Measurements from ENCODE around the gene ABCD2.
"Not testable (repeated sequence)": the region's sequence is repeated elsewhere in the genome, so short reads cannot be mapped to it uniquely, and the experiment has no call there.

Gene ABCD2

GRCh38 chr12:39619660-39620433 is at the start of gene ABCD2:
TSS of gene ABCD2 (minus strand) at chr12:39619803. CDS start at chr12:39619615, 188 bp downstream.
- peak; percentile 59 for DNase-seq

- no peak for DNase-seq
These were observed 40.5 kb upstream of the ABCD2 start for GRCh38 chr12:39660101-39660500.

GRCh38 chr12:39647383-39647782 is 27.8 kb upstream of the ABCD2 start:
- DNase-seq = no peak

GRCh38 chr12:39646963-39647362 is 27.4 kb upstream of the ABCD2 start:
- DNase-seq = no peak

- DNase-seq = no peak
These were observed 23.4 kb upstream of the ABCD2 start for GRCh38 chr12:39643052-39643451.

- DNase-seq = no peak
These were observed 19.2 kb upstream of the ABCD2 start for GRCh38 chr12:39638840-39639239.

- no peak for DNase-seq
These were observed 18.6 kb upstream of the ABCD2 start for GRCh38 chr12:39638178-39638577.

- no peak for DNase-seq
These were observed 13.1 kb upstream of the ABCD2 start for GRCh38 chr12:39632670-39633069.

GRCh38 chr12:39628836-39629235 is 9.2 kb upstream of the ABCD2 start:
- no peak for DNase-seq

- DNase-seq = no peak
These were observed 8.3 kb upstream of the ABCD2 start for GRCh38 chr12:39627914-39628313.

GRCh38 chr12:39626033-39626814 is 6.6 kb upstream of the ABCD2 start:
- no peak for DNase-seq

- no peak for DNase-seq
These were observed 4.3 kb upstream of the ABCD2 start for GRCh38 chr12:39623919-39624318.

GRCh38 chr12:39623160-39623559 is 3.6 kb upstream of the ABCD2 start:
- DNase-seq = not testable (repeated sequence)

- DNase-seq = no peak
These were observed 2.7 kb upstream of the ABCD2 start for GRCh38 chr12:39622306-39622705.

GRCh38 chr12:39621670-39622069 is 2.1 kb upstream of the ABCD2 start:
- no peak for DNase-seq

GRCh38 chr12:39620659-39621658 is 1.4 kb upstream of the ABCD2 start:
- peak; percentile 22 for DNase-seq

GRCh38 chr12:39619316-39619659 is 315 bp downstream of the ABCD2 start:
- no peak for DNase-seq

- DNase-seq = no peak
These were observed 902 bp downstream of the ABCD2 start for GRCh38 chr12:39618701-39619100.

GRCh38 chr12:39617887-39618286 is 1.7 kb downstream of the ABCD2 start:
- DNase-seq = no peak

GRCh38 chr12:39616666-39617065 is 2.9 kb downstream of the ABCD2 start:
- no peak for DNase-seq

- no peak for DNase-seq
These were observed 3.4 kb downstream of the ABCD2 start for GRCh38 chr12:39616251-39616650.

- DNase-seq = no peak
These were observed 6.1 kb downstream of the ABCD2 start for GRCh38 chr12:39613525-39613924.

- no peak for DNase-seq
These were observed 7.4 kb downstream of the ABCD2 start for GRCh38 chr12:39612250-39612649.
